OCI-LY3 (cell line): ENCODE measurements around the gene POC1B.

Experiments
- H2AFZ ChIP-seq: fragments of 200-600, 300-600 bp; shearing (Covaris generic); 2 replicates; pipeline ENCODE4 v1.6.0; 2014; ENCODE audit warnings: antibody characterized with exemption, low read depth, low read length
- H3K27ac ChIP-seq: fragments of 200-600, 300-600 bp; sonication (generic); 2 replicates; pipeline ENCODE4 v1.5.1; 2014; ENCODE audit warnings: mild to moderate bottlenecking, low read length, moderate library complexity, mixed read lengths
- H3K27me3 ChIP-seq: fragments of 200-600, 300-600 bp; sonication (generic); 2 replicates; pipeline ENCODE4 v1.6.1; 2014; ENCODE audit warnings: low read depth, low read length, mixed read lengths
- H3K36me3 ChIP-seq: fragments of 200-600, 300-600 bp; sonication (generic); replicated peaks from 2 replicates; pipeline ENCODE3; 2014; ENCODE audit warnings: low read depth, low read length, mixed read lengths
- H3K4me1 ChIP-seq: fragments of 300-600, 200-600 bp; sonication (generic); 2 replicates; pipeline ENCODE4 v1.6.1; 2014; ENCODE audit warnings: low read length, mixed read lengths
- H3K4me2 ChIP-seq: fragments of 200-600, 300-600 bp; sonication (generic); 2 replicates; pipeline ENCODE4 v1.6.1; 2014; ENCODE audit warnings: low read length, mixed read lengths
- H3K4me3 ChIP-seq: fragments of 300-600, 200-600 bp; sonication (generic); 2 replicates; pipeline ENCODE4 v1.5.1; 2014; ENCODE audit warnings: antibody characterized with exemption, mild to moderate bottlenecking, low read length, moderate library complexity
- H3K79me2 ChIP-seq: fragments of 300-600, 200-600 bp; shearing (Covaris generic); 2 replicates; pipeline ENCODE4 v1.6.1; 2014; ENCODE audit warnings: mild to moderate bottlenecking, low read length, mixed read lengths
- H3K9ac ChIP-seq: fragments of 300-600, 200-600 bp; shearing (Covaris generic); 2 replicates; pipeline ENCODE4 v1.6.0; 2014; ENCODE audit warnings: mild to moderate bottlenecking, low read length, moderate library complexity
- H3K9me3 ChIP-seq: fragments of 200-600, 300-600 bp; shearing (Covaris generic); 2 replicates; pipeline ENCODE4 v1.6.1; 2014; ENCODE audit warnings: low read length, mixed read lengths; ENCODE audit not compliant: insufficient read depth
- H4K20me1 ChIP-seq: fragments of 200-600, 300-600 bp; sonication (generic); 2 replicates; pipeline ENCODE4 v1.6.1; 2016; ENCODE audit warnings: low read length, mixed read lengths; ENCODE audit not compliant: insufficient read depth
- CTCF ChIP-seq: fragments of 200-600, 300-600 bp; sonication (generic); IDR thresholded peaks from 2 replicates; pipeline ENCODE4 v1.5.1; 2014; ENCODE audit warnings: antibody characterized with exemption, low read length, low read depth
- EZH2phosphoT487 ChIP-seq: fragments of 200-600 bp; shearing (Covaris generic); IDR thresholded peaks from 2 replicates; pipeline ENCODE4 v1.6.1; 2018; ENCODE audit warnings: antibody characterized with exemption, mixed run types, low read depth

POC1B gene

DNA sequence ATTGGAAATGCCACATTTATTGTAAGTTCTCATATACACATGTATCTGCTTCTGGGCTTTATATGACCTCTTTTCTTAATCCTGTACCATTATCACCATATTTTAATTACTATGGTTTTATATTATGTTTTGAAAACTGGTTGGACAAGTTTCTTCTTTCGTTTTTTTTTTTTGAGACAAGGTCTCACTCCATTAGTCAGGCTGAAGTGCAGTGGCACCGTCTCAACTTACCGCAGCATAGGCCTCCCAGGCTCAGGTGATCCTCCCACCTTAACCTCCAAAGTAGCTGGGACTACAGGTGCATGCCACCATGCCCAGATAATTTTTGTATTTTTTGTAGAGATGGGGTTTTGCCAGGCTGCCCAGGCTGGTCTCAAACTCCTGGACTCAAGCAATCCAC, 45.9 kb downstream of the POC1B start:
- Histone ChIP-seq H3K27ac (no peak overlapping the region), H3K36me3 (no peaks in the 10 kb centered on the region), H4K20me1 (no peaks in the 10 kb centered on the region), H3K27me3 (no peaks in the 10 kb centered on the region), H3K4me3 (no peak overlapping the region), H3K79me2 (no peaks in the 10 kb centered on the region), H3K4me2 (no peak overlapping the region), H2AFZ (no peak overlapping the region), H3K4me1 (peaks cover 4% of the 10 kb centered on the region; the same call in 1 of the 2 replicates), H3K9me3 (no peaks in the 10 kb centered on the region), H3K9ac (no peak overlapping the region)
- TF ChIP-seq EZH2phosphoT487 (no peak), CTCF (no peak)

- no peaks in the 10 kb centered on the region for H3K36me3 ChIP-seq
- no peak overlapping the region for H3K4me3 ChIP-seq
- TF ChIP-seq CTCF (peak; percentile 14; the same call in 1 of the 2 replicates), EZH2phosphoT487 (no peak)
- no peaks in the 10 kb centered on the region for H3K27me3 ChIP-seq
- no peaks in the 10 kb centered on the region for H3K9me3 ChIP-seq
- no peak overlapping the region for H3K27ac ChIP-seq
- H3K4me1 ChIP-seq = peaks cover 5% of the 10 kb centered on the region; the same call in 1 of the 2 replicates
- no peaks in the 10 kb centered on the region for H4K20me1 ChIP-seq
- no peak overlapping the region for H2AFZ ChIP-seq
- no peak overlapping the region for H3K9ac ChIP-seq
- no peaks in the 10 kb centered on the region for H3K79me2 ChIP-seq
- no peak overlapping the region for H3K4me2 ChIP-seq
Measured at GRCh38 chr12:89477633-89478279, 48.1 kb downstream of the POC1B start.

DNA sequence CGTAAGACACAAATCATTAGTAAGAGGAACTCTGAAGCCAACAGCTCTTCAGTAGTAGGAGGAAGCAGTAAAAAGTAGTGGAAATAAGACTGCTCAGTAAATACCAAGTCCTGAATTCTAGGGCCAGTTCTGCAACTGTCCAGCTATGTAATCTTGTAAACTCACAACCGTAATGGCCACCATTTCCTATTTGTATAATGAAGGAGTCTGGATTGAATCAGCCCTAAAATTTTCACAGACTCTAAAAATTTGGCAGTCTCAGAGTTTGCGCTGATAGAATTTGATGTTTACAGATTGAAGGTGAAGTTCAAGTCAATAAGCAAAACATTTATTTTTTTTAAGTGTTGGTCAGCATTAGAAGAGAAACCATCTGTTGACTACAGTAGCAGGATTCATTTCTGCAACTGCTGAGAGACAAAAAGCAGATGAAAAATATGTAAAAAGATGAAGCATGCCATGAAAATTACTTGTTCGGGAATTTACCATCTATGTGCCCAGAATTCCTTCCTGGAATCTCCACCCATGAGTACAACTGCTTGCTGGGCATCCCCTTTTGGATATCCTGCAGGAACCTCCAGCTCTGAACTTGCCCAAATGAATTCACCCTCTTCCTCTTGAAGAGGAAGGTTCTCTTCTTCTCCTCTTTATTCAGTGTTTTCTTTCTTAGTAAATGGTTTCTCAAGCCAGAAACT, 48.8 kb downstream of the POC1B start:
- Histone ChIP-seq H3K36me3 (no peaks in the 10 kb centered on the region), H3K9me3 (no peaks in the 10 kb centered on the region), H3K27me3 (no peaks in the 10 kb centered on the region), H3K9ac (no peak overlapping the region), H3K4me2 (no peak overlapping the region), H3K27ac (no peak overlapping the region), H3K4me3 (no peak overlapping the region), H2AFZ (no peak overlapping the region), H3K4me1 (peaks cover 8% of the 10 kb centered on the region; the same call in 1 of the 2 replicates), H3K79me2 (no peaks in the 10 kb centered on the region), H4K20me1 (no peaks in the 10 kb centered on the region)
- TF ChIP-seq CTCF = no peak
- no peak for TF ChIP-seq EZH2phosphoT487

DNA sequence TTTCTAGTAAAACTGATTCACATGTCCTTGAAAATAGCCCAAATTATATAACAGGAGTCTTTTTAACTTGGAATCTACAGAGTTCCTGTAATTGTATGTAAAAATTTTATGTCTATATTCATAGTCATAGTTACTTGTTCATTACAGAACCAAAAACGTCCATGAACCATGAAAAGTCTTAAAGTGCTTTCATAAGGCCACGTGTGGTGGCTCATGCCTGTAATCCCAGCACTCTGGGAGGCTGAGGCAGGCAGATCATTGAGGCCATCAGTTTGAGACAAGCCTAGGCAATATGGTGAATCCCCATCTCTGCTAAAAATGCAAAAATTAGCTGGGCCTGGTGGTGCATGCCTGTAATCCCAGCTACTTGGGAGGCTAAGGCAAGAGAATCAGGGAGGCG, 49.6 kb downstream of the POC1B start:
- H3K4me1 ChIP-seq = peaks cover 8% of the 10 kb centered on the region; the same call in 1 of the 2 replicates

More for the DNA sequence above, 49.6 kb downstream of the POC1B start:
- no peak for TF ChIP-seq CTCF
- no peak for TF ChIP-seq EZH2phosphoT487
- no peak overlapping the region for H3K4me3 ChIP-seq
- H3K9me3 ChIP-seq = no peaks in the 10 kb centered on the region
- no peak overlapping the region for H3K9ac ChIP-seq
- H3K27me3 ChIP-seq = no peaks in the 10 kb centered on the region
- no peaks in the 10 kb centered on the region for H4K20me1 ChIP-seq
- H3K36me3 ChIP-seq = no peaks in the 10 kb centered on the region
- H3K27ac ChIP-seq = no peak overlapping the region
- no peak overlapping the region for H3K4me2 ChIP-seq
- no peaks in the 10 kb centered on the region for H3K79me2 ChIP-seq
- no peak overlapping the region for H2AFZ ChIP-seq
